Ovary (tissue), 3 donors: ENCODE results near the gene TMEM63B.

Experiments used
- CTCF ChIP-seq, 3 donors: fragments of 450-650 bp in 2 of 3; fragments of 200-600 bp in 1 of 3; IDR thresholded peaks; one replicate each; pipeline versions ENCODE4 v1.5.1 to v1.8.0; 2016 to 2022; ENCODE audit warnings: antibody characterized with exemption in 3 of 3, mild to moderate bottlenecking in 1 of 3
- EP300 ChIP-seq: sonication (generic); formaldehyde crosslinking; IDR thresholded peaks from one replicate; pipeline ENCODE4 v1.6.1; 2017; ENCODE audit warnings: antibody characterized with exemption
- donor health status: DM: no; HTN: no; CAD: no.

- no peak for TF ChIP-seq CTCF (IDR thresholded peaks at IDR 0.05)
- no peak for TF ChIP-seq EP300
Measured at GRCh38 chr6:44189257-44189656, 61.9 kb downstream of the TMEM63B start.
